ENCODE measurements around the gene DDX28.

DDX28 gene

DNA sequence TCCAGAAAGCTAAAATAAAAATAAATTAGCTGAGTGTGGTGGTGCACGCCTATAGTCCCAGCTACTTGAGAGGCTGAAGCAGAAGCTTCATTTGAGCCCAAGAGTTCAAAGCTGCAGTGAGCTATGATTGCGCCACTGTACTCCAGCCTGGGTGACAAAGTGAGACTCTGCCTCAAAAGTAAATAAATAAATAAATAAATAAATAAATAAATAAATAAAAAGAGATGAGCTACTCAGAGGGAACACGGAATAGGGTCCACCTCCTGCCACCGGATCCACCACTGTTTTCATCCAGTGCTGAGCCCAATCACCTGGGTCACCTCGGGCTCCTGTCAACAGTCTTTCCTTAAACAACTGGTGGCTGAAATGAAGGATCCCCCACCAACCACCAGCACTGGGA, 36.1 kb downstream of the DDX28 start:
- Histone ChIP-seq H3K4me3 (ENCODE audit: low read depth in 1 of 2, low read length in 1 of 2) (no peak overlapping the region), H3K4me1 (ENCODE audit: control insufficient read depth in 1 of 2, insufficient read depth in 1 of 2, low read depth in 1 of 2, low read length in 1 of 2) (peaks cover 10 to 21% of the 10 kb centered on the region in 2 experiments), H3K27ac (peak overlapping the region; percentile 7), H3K27me3 (peaks cover 7% of the 10 kb centered on the region), H3K9me3 (no peaks in the 10 kb centered on the region), H3K36me3 (peaks cover 60% of the 10 kb centered on the region)
- no peak for TF ChIP-seq CTCF (IDR thresholded peaks at IDR 0.05)

DNA sequence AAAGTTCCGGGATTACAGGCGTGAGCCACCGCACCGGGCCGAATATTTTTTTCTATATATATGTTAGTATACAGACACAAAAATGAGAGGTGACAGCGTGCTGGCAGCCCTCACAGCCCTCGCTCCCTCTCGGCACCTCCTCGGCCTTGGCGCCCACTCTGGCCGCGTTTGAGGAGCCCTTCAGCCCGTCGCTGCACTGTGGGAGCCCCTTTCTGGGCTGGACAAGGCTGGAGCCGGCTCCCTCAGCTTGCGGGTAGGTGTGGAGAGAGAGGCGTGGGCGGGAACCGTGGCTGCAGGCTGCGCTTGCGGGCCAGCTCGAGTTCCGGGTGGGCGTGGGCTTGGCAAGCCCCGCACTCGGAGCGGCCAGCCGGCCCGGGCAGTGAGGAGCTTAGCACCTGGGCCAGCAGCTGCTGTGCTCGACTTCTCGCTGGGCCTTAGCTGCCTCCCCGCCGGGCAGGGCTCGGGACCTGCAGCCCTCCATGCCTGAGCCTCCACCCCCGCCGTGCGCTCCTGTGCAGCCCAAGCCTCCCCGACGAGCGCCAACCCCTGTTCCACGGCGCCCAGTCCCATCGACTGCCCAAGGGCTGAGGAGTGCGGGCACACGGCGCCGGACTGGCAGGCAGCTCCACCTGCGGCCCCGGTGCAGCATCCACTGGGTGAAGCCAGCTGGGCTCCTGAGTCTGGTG, 40.9 kb downstream of the DDX28 start:
- Histone ChIP-seq H3K4me3 (ENCODE audit: low read depth in 1 of 2, low read length in 1 of 2) (no peak overlapping the region), H3K9me3 (no peaks in the 10 kb centered on the region), H3K27me3 (peaks cover 7% of the 10 kb centered on the region), H3K27ac (no peak overlapping the region), H3K4me1 (ENCODE audit: control insufficient read depth in 1 of 2, insufficient read depth in 1 of 2, low read depth in 1 of 2, low read length in 1 of 2) (peaks cover 0 to 3% of the 10 kb centered on the region in 2 experiments), H3K36me3 (peaks cover 18% of the 10 kb centered on the region)
- TF ChIP-seq CTCF (IDR thresholded peaks at IDR 0.05), result no peak

DNA sequence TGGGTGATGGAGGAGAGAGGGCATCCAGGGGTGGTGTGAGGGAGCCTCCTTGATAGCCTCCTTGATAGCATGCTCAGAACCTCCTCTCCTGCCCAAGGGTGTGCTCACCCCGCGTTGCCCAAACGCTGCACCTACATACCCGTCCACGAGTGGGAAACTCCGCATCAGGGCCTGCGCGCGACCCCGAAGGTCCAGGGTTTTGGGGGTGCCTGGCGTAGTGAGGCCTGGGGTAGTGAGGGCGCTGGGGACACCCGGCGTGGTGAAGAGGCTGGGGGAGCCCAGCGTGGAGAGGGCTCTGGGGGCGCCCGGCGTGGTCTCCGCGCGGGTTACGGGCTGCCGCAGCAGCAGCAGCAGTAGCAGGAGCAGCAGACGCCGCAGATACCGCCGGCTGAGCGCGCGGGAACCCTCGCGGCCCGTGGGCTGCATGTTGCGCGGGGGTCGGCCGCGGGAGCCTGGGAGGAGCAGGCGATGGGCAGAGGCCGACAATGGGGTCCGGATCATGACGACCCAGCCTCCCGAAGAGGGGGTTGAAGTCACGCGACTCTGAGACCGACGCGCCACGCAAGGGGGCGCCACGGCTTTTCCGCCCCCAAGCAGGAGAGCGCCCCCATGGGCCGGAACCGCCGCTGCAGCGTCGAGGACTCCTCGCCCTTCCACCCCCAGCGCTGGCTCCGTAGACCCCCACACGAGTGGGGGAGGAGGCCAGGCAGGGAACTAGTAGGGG, 42.9 kb downstream of the DDX28 start, which contains the start of gene DPEP3:
Gene DPEP3, minus strand, starts transcription at position 545 of the 724 bp plus-strand sequence. Its CDS starts 119 bp downstream, at position 426.
- H3K27me3 ChIP-seq, result peaks cover 7% of the 10 kb centered on the region
- TF ChIP-seq CTCF (IDR thresholded peaks at IDR 0.05), result no peak
- peaks cover 14% of the 10 kb centered on the region for H3K36me3 ChIP-seq
- H3K4me3 ChIP-seq (ENCODE audit: low read depth in 1 of 2, low read length in 1 of 2), result no peak within 1 kb of the TSS
- no peaks in the 10 kb centered on the region for H3K9me3 ChIP-seq
- peaks cover 0 to 3% of the 10 kb centered on the region in 2 experiments for H3K4me1 ChIP-seq (ENCODE audit: control insufficient read depth in 1 of 2, insufficient read depth in 1 of 2, low read depth in 1 of 2, low read length in 1 of 2)
- no peak within 1 kb of the TSS for H3K27ac ChIP-seq

GRCh38 chr16:67977469-67978227, 45.4 kb downstream of the DDX28 start:
- no peaks in the 10 kb centered on the region for H3K9me3 ChIP-seq
- H3K27ac ChIP-seq, result no peak overlapping the region
- peaks cover 11% of the 10 kb centered on the region for H3K36me3 ChIP-seq
- H3K4me3 ChIP-seq (ENCODE audit: low read depth in 1 of 2, low read length in 1 of 2), result no peak overlapping the region
- H3K27me3 ChIP-seq, result no peaks in the 10 kb centered on the region
- no peaks in the 10 kb centered on the region for H3K4me1 ChIP-seq (ENCODE audit: control insufficient read depth in 1 of 2, insufficient read depth in 1 of 2, low read depth in 1 of 2, low read length in 1 of 2)
- no peak for TF ChIP-seq CTCF (IDR thresholded peaks at IDR 0.05)

DNA sequence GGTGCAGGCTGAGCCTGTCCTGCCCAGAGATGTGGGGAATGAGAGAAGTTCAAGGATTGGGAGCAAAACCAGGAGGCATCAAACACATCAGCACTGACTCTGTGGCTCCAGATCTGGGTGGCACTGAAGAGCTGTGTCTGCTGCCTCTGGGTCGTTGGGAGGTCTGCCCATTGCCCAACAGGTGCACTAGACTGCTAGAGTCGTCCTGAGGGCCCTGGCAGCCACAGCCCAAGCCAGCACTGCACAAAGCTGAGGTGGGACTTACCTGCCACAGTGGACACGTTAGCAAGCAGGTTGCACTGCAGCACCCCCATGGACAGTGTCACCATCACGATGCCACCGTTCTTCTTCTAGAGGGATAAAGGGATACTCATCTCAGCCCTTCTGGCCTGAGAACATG, 46.0 kb downstream of the DDX28 start:
- no peaks in the 10 kb centered on the region for H3K27me3 ChIP-seq
- H3K27ac ChIP-seq, result no peak overlapping the region
- TF ChIP-seq CTCF (IDR thresholded peaks at IDR 0.05), result no peak
- peaks cover 8% of the 10 kb centered on the region for H3K36me3 ChIP-seq
- no peak overlapping the region for H3K4me3 ChIP-seq (ENCODE audit: low read depth in 1 of 2, low read length in 1 of 2)
- no peaks in the 10 kb centered on the region for H3K4me1 ChIP-seq (ENCODE audit: control insufficient read depth in 1 of 2, insufficient read depth in 1 of 2, low read depth in 1 of 2, low read length in 1 of 2)
- H3K9me3 ChIP-seq, result no peaks in the 10 kb centered on the region

Measured in neutrophil (primary cell).